ENCODE data around the gene CEP135.

GRCh38 chr4:55933611-55934010, 15.1 kb upstream of the CEP135 start:
- TF ChIP-seq CTCF (IDR thresholded peaks at IDR 0.05) (no peak), POLR2A (IDR thresholded peaks at IDR 0.05) (no peak)
